HL-60 (cell line): Measurements from ENCODE around the gene PGAP1.

ENCODE experiments used
- CTCF ChIP-seq: IDR thresholded peaks from one replicate; pipeline ENCODE4 v1.5.1; 2011; ENCODE audit warnings: low read length, control low read depth, inconsistent platforms; ENCODE audit not compliant: insufficient read depth
- GABPA ChIP-seq: IDR thresholded peaks from 2 replicates; pipeline ENCODE4 v1.6.1; 2012; ENCODE audit warnings: low read depth
- POLR2AphosphoS5 ChIP-seq: IDR thresholded peaks from 2 replicates; pipeline ENCODE4 v1.6.1; 2012; ENCODE audit warnings: low read depth
- REST ChIP-seq: IDR thresholded peaks from 2 replicates; pipeline ENCODE4 v1.6.1; 2012; ENCODE audit warnings: low read depth; ENCODE audit not compliant: insufficient replicate concordance
- SPI1 ChIP-seq: IDR thresholded peaks from 2 replicates; pipeline ENCODE4 v1.6.1; 2012; ENCODE audit warnings: low read depth, mild to moderate bottlenecking, borderline replicate concordance

GRCh38 chr2:196899976-196900375 is 26.5 kb downstream of the PGAP1 start:
- TF ChIP-seq CTCF (no peak), GABPA (no peak), REST (no peak), POLR2AphosphoS5 (no peak), SPI1 (no peak)
